H9 (cell line): Measurements from ENCODE around the gene MAEA. TPM values are rescaled to one million over a fixed set of nuclear protein-coding genes. Genes with fewer than 3 reads are reported as not detected.

Experiments
- DNase-seq: peaks from one replicate; pipeline ENCODE4 v3.0.0-alpha.2; 2017
- H2AFZ ChIP-seq: one replicate; pipeline ENCODE4 v1.6.1; 2013; ENCODE audit warnings: mild to moderate bottlenecking, low read length, control low read depth, moderate library complexity
- H2AK5ac ChIP-seq: 2 replicates; pipeline ENCODE4 v1.6.1; 2013; ENCODE audit warnings: low read length, control low read depth, mixed read lengths; ENCODE audit not compliant: insufficient read length
- H2BK120ac ChIP-seq: one replicate; pipeline ENCODE4 v1.6.1; 2013; ENCODE audit warnings: low read depth, mild to moderate bottlenecking, low read length, control low read depth, inconsistent platforms; ENCODE audit not compliant: poor library complexity, severe bottlenecking
- H2BK12ac ChIP-seq: 2 replicates; pipeline ENCODE4 v1.6.1; 2013; ENCODE audit warnings: low read length, control low read depth, mixed read lengths, low read depth; ENCODE audit not compliant: insufficient read length
- H2BK15ac ChIP-seq: 2 replicates; pipeline ENCODE4 v1.6.1; 2013; ENCODE audit warnings: low read depth, low read length, control low read depth
- H2BK20ac ChIP-seq: one replicate; pipeline ENCODE4 v1.6.1; 2013; ENCODE audit warnings: low read depth, mild to moderate bottlenecking, low read length, control low read depth, inconsistent platforms; ENCODE audit not compliant: poor library complexity, severe bottlenecking
- H2BK5ac ChIP-seq: 2 replicates; pipeline ENCODE4 v1.6.1; 2013; ENCODE audit warnings: low read length, control low read depth, mixed read lengths; ENCODE audit not compliant: insufficient read length
- H3K14ac ChIP-seq: 2 replicates; pipeline ENCODE4 v1.6.1; 2013; ENCODE audit warnings: low read length, control low read depth; ENCODE audit not compliant: insufficient read depth
- H3K18ac ChIP-seq: 2 replicates; pipeline ENCODE4 v1.6.1; 2013; ENCODE audit warnings: low read depth, mild to moderate bottlenecking, mixed read lengths, low read length, control low read depth; ENCODE audit not compliant: insufficient read length
- H3K23ac ChIP-seq: 2 replicates; pipeline ENCODE4 v1.6.1; 2013; ENCODE audit warnings: low read length, control low read depth, mixed read lengths, low read depth; ENCODE audit not compliant: insufficient read length
- H3K23me2 ChIP-seq: 2 replicates; pipeline ENCODE4 v1.6.1; 2013; ENCODE audit warnings: low read depth, mild to moderate bottlenecking, mixed read lengths, low read length, control low read depth; ENCODE audit not compliant: insufficient read length, poor library complexity, severe bottlenecking
- H3K27ac ChIP-seq: 2 replicates; pipeline ENCODE4 v1.5.1; 2013; ENCODE audit warnings: low read length, control low read depth, mixed read lengths, low read depth; ENCODE audit not compliant: insufficient read length
- H3K27me3 ChIP-seq: 2 replicates; pipeline ENCODE4 v1.6.1; 2013; ENCODE audit warnings: low read length, control low read depth, inconsistent platforms; ENCODE audit not compliant: insufficient read depth
- H3K4ac ChIP-seq: 2 replicates; pipeline ENCODE4 v1.6.1; 2013; ENCODE audit warnings: low read depth, mild to moderate bottlenecking, control low read depth, inconsistent platforms, low read length, moderate library complexity
- H3K4me1 ChIP-seq: 2 replicates; pipeline ENCODE4 v1.6.1; 2013; ENCODE audit warnings: low read length, control low read depth, inconsistent platforms; ENCODE audit not compliant: insufficient read depth
- H3K4me2 ChIP-seq: 2 replicates; pipeline ENCODE4 v1.6.1; 2013; ENCODE audit warnings: low read length, control low read depth, mixed read lengths; ENCODE audit not compliant: insufficient read length, insufficient read depth
- H3K56ac ChIP-seq: 2 replicates; pipeline ENCODE4 v1.6.1; 2013; ENCODE audit warnings: low read depth, mild to moderate bottlenecking, mixed read lengths, low read length, control low read depth; ENCODE audit not compliant: insufficient read length
- H3K79me1 ChIP-seq: 2 replicates; pipeline ENCODE4 v1.6.1; 2013; ENCODE audit warnings: low read depth, mild to moderate bottlenecking, moderate library complexity, low read length, control low read depth, inconsistent platforms; ENCODE audit not compliant: insufficient read depth, poor library complexity, severe bottlenecking
- H3K79me2 ChIP-seq: 2 replicates; pipeline ENCODE4 v1.6.1; 2013; ENCODE audit warnings: low read length, control low read depth, inconsistent platforms; ENCODE audit not compliant: insufficient read depth
- H3K9ac ChIP-seq: 2 replicates; pipeline ENCODE4 v1.6.1; 2013; ENCODE audit warnings: low read length, control low read depth, mixed read lengths; ENCODE audit not compliant: insufficient read length; ENCODE audit errors: extremely low read depth
- H3K9me3 ChIP-seq: one replicate; pipeline ENCODE4 v1.6.1; 2013; ENCODE audit warnings: low read depth, low read length, inconsistent platforms; ENCODE audit not compliant: control insufficient read depth
- H3T11ph ChIP-seq: one replicate; pipeline ENCODE4 v1.6.1; 2013; ENCODE audit warnings: mild to moderate bottlenecking, low read length, control low read depth, inconsistent platforms
- H4K20me1 ChIP-seq: one replicate; pipeline ENCODE4 v1.6.1; 2013; ENCODE audit not compliant: control insufficient read depth, insufficient read length, insufficient read depth
- H4K5ac ChIP-seq: 2 replicates; pipeline ENCODE4 v1.6.1; 2013; ENCODE audit warnings: low read depth, mild to moderate bottlenecking, mixed read lengths, low read length, control low read depth; ENCODE audit not compliant: insufficient read length
- H4K8ac ChIP-seq: replicated peaks from 2 replicates; pipeline ENCODE4 v1.6.1; 2013; ENCODE audit warnings: low read length, control low read depth, mixed read lengths, low read depth; ENCODE audit not compliant: insufficient read length
- H4K91ac ChIP-seq: 2 replicates; pipeline ENCODE4 v1.6.1; 2013; ENCODE audit warnings: low read depth, mild to moderate bottlenecking, moderate library complexity, mixed read lengths, low read length, control low read depth; ENCODE audit not compliant: insufficient read length
- H3K27ac Mint-ChIP-seq, 3 experiments: 2 replicates in 2 of 3; 3 replicates in 1 of 3; pipeline ENCODE4 v1.8.0; 2020 to 2021; ENCODE audit warnings: mixed read lengths in 3 of 3, mild to moderate bottlenecking in 1 of 3, moderate library complexity in 1 of 3
- H3K27me3 Mint-ChIP-seq: 2 replicates; pipeline ENCODE4 v1.8.0; 2021; ENCODE audit warnings: low read depth, mild to moderate bottlenecking, moderate library complexity, mixed read lengths
- H3K36me3 Mint-ChIP-seq, 3 experiments: 2 replicates in 2 of 3; 3 replicates in 1 of 3; pipeline ENCODE4 v1.8.0; 2020 to 2021; ENCODE audit warnings: low read depth in 3 of 3, mixed read lengths in 3 of 3; ENCODE audit not compliant: insufficient read depth in 1 of 3
- H3K4me1 Mint-ChIP-seq, 2 experiments: 2 replicates each; pipeline ENCODE4 v1.8.0; 2020; ENCODE audit warnings: mixed read lengths in 2 of 2
- H3K4me3 Mint-ChIP-seq, 2 experiments: 2 replicates in 1 of 2; 3 replicates in 1 of 2; pipeline ENCODE4 v1.8.0; 2020 to 2021; ENCODE audit warnings: mild to moderate bottlenecking in 2 of 2, mixed read lengths in 2 of 2, moderate library complexity in 1 of 2
- H3K9me3 Mint-ChIP-seq, 2 experiments: 2 replicates in 1 of 2; 3 replicates in 1 of 2; pipeline ENCODE4 v1.8.0; 2020; ENCODE audit warnings: mild to moderate bottlenecking in 2 of 2, mixed read lengths in 2 of 2, moderate library complexity in 1 of 2
- WGBS: extraction: QIAGEN DNeasy Blood & Tissue Kit; methylation state at CpG from one replicate; pipeline ENCODE4 v1.1.7; 2013; ENCODE audit warnings: missing lambda C conversion rate, low lambda C conversion rate, mixed read lengths; ENCODE audit not compliant: insufficient read length; ENCODE audit errors: extremely low coverage; 5-methylcytosine and 5-hydroxymethylcytosine counted together
- total RNA-seq: library from RNA; stranded (reverse); gene quantifications from 2 replicates; pipeline ENCODE4 v1.2.1, GENCODE V29; 2021
- TF ChIP-seq, protein P1 (sequence below): fragments of 200-600 bp; sonication (generic); conservative IDR thresholded peaks from 3 replicates; pipeline ENCODE4 v1.8.0; 2021; ENCODE audit warnings: antibody characterized with exemption, mild to moderate bottlenecking

The MAEA gene
- total RNA-seq, 1 experiment from 2014 or later: 85.6 TPM

DNA sequence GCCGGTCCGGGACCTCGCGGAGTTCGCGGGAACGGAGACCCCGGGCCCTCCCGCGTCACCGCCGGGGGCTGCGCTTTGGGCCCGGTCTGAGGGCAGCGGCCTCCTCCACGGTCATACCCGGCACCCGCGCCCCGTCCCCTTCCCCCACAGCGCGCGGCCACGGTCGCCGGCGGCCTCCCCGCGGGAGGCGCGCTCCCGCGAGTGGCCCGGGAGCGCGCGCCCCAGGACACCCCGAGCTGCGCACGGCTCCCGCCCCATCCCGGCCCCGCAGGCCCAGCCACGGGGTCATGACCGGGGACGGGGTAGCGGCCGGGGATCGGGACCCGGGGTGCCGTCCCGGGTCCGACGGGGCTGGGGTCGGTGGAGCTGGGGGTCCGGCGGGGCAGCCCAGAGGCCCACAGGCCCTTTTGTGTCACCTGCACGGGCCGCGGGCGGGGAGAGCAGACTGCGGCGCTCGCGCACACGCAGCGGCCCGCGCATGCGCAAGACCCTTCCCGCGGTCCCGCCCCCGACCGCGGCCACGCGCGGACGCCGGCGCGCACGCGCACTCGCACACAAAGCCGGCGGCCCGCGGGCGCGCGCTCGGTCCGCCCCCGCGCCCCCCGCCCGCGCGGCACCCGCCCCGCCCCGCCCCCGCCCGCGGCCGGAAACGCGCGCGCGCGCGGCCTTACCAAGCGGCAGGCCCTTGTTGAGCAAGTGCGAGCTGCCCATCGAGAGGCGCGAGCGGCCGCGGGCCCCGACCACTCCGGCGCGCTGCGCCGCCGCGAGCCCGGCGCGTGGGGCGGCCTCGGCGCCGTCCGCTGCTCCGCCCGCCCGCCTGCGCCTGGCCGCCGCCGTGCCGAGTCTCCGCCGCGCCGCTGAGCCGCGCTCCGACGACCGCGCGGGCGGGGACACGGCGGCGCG lies 41.2 kb upstream of the MAEA start, which contains the start of gene CTBP1:
TSS of gene CTBP1 (minus strand) at position 886 of the 903 bp plus-strand sequence. CDS start 7,799 bp downstream, outside the sequence.
- DNase-seq: peak; percentile 69
- Histone ChIP-seq H3K9ac (peak within 1 kb of the TSS; percentile 20), H3K4ac (no peak within 1 kb of the TSS), H3K27ac (no peak within 1 kb of the TSS), H3K14ac (peak within 1 kb of the TSS; percentile 91), H2BK15ac (no peak within 1 kb of the TSS), H3K56ac (no peak within 1 kb of the TSS), H3K18ac (peak within 1 kb of the TSS; percentile 15), H3K4me1 (no peaks in the 10 kb centered on the region), H3K23ac (no peak within 1 kb of the TSS), H2AK5ac (no peak within 1 kb of the TSS), H3K4me2 (peak within 1 kb of the TSS; percentile 60), H4K8ac (no peak within 1 kb of the TSS), H3K9me3 (peaks cover 26% of the 10 kb centered on the region), H3K79me2 (peaks cover 40% of the 10 kb centered on the region; the same call in 1 of the 2 replicates), H3K79me1 (peaks cover 4% of the 10 kb centered on the region), H2AFZ (no peak within 1 kb of the TSS), H2BK12ac (no peak within 1 kb of the TSS), H4K20me1 (peaks cover 5% of the 10 kb centered on the region), H2BK120ac (no peak within 1 kb of the TSS), H4K5ac (no peak within 1 kb of the TSS), H4K91ac (no peak within 1 kb of the TSS), H3K27me3 (no peaks in the 10 kb centered on the region), H3T11ph (no peak within 1 kb of the TSS), H3K23me2 (peaks cover 7% of the 10 kb centered on the region), H2BK5ac (no peak within 1 kb of the TSS), H2BK20ac (no peak within 1 kb of the TSS)
- H3K27ac Mint-ChIP-seq: peak within 1 kb of the TSS in 1 of 3 experiments; percentile 95; a peak in 1 of 7 replicates
- peaks cover 18% of the 10 kb centered on the region for H3K27me3 Mint-ChIP-seq
- peak within 1 kb of the TSS; percentile 69 to 83 for H3K4me3 Mint-ChIP-seq
- H3K36me3 Mint-ChIP-seq: peaks cover 35 to 38% (median 35%) of the 10 kb centered on the region in 3 experiments
- WGBS: no CpG with 5 or more reads among the region's 163 CpGs
- TF ChIP-seq, protein P1, sequence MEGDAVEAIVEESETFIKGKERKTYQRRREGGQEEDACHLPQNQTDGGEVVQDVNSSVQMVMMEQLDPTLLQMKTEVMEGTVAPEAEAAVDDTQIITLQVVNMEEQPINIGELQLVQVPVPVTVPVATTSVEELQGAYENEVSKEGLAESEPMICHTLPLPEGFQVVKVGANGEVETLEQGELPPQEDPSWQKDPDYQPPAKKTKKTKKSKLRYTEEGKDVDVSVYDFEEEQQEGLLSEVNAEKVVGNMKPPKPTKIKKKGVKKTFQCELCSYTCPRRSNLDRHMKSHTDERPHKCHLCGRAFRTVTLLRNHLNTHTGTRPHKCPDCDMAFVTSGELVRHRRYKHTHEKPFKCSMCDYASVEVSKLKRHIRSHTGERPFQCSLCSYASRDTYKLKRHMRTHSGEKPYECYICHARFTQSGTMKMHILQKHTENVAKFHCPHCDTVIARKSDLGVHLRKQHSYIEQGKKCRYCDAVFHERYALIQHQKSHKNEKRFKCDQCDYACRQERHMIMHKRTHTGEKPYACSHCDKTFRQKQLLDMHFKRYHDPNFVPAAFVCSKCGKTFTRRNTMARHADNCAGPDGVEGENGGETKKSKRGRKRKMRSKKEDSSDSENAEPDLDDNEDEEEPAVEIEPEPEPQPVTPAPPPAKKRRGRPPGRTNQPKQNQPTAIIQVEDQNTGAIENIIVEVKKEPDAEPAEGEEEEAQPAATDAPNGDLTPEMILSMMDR: no peak
- peaks cover 7 to 11% of the 10 kb centered on the region in 2 experiments; a peak in 3 of 4 replicates for H3K4me1 Mint-ChIP-seq
- peaks cover 32 to 38% of the 10 kb centered on the region in 2 experiments for H3K9me3 Mint-ChIP-seq
